HG03196 (cell line): ENCODE measurements around the gene CCRL2.

Source experiments
- ATAC-seq: cut with Tn5 transposase; IDR thresholded peaks from one replicate; pipeline ENCODE4 v1.9.1; 2021; ENCODE audit not compliant: unreplicated experiment

CCRL2 gene

GRCh38 chr3:46455231-46456115 is 48.4 kb downstream of the CCRL2 start:
- no peak for ATAC-seq

- ATAC-seq: no peak
These were observed 49.1 kb downstream of the CCRL2 start for GRCh38 chr3:46456118-46456517.
